IMR-90 (cell line): ENCODE measurements around the gene CIART. TPM values are rescaled to one million over a fixed set of nuclear protein-coding genes. Genes with fewer than 3 reads are reported as not detected.

Experiments used
- ATAC-seq: fragments of 200-7000 bp; cut with Tn5 transposase; 2 replicates; pipeline ENCODE4 v1.9.1; 2020; ENCODE audit warnings: low read depth, mild to moderate bottlenecking, moderate library complexity
- BruUV-seq: library from RNA; stranded (reverse); fragments of 400-500 nt; replicated peaks from 2 replicates; lab custom pipeline; 2021; lab: Mats Ljungman, UMichigan
- CTCF ChIA-PET: fragments of 300-600 bp; formaldehyde crosslinking; extraction: SDS; loops from one replicate; lab custom pipeline; 2021; ENCODE audit warnings: antibody characterized with exemption; lab: Yijun Ruan, JAX
- POLR2A ChIA-PET: fragments of 300-600 bp; sonication (Branson Sonifier 250); formaldehyde crosslinking; loops from one replicate; lab custom pipeline; 2022; ENCODE audit warnings: antibody characterized with exemption; ENCODE audit not compliant: unreplicated experiment; lab: Charles Lee
- DNase-seq: peaks from one replicate; pipeline ENCODE4 v3.0.0; 2013
- H2AFZ ChIP-seq: replicated peaks from 2 replicates; pipeline ENCODE3; 2013; ENCODE audit warnings: low read length, mild to moderate bottlenecking; ENCODE audit not compliant: poor library complexity
- H2AK5ac ChIP-seq: 2 replicates; pipeline ENCODE4 v1.6.1; 2013; ENCODE audit warnings: low read depth, low read length, inconsistent platforms
- H2AK9ac ChIP-seq: replicated peaks from 2 replicates; pipeline ENCODE3; 2013; ENCODE audit warnings: mild to moderate bottlenecking, low read depth, low read length, moderate library complexity; ENCODE audit not compliant: poor library complexity
- H2BK120ac ChIP-seq: 2 replicates; pipeline ENCODE4 v1.6.1; 2013; ENCODE audit warnings: low read depth, low read length, inconsistent platforms
- H2BK15ac ChIP-seq: 3 replicates; pipeline ENCODE4 v1.6.1; 2013; ENCODE audit warnings: low read depth, low read length, inconsistent platforms
- H2BK20ac ChIP-seq: 2 replicates; pipeline ENCODE4 v1.6.1; 2013; ENCODE audit warnings: low read depth, mild to moderate bottlenecking, inconsistent platforms, low read length, moderate library complexity
- H2BK5ac ChIP-seq: 2 replicates; pipeline ENCODE4 v1.6.1; 2013; ENCODE audit warnings: mild to moderate bottlenecking, low read depth, low read length, inconsistent platforms; ENCODE audit not compliant: poor library complexity, severe bottlenecking
- H3K14ac ChIP-seq: replicated peaks from 2 replicates; pipeline ENCODE4 v1.6.1; 2013; ENCODE audit warnings: low read depth, low read length, inconsistent platforms
- H3K18ac ChIP-seq: 2 replicates; pipeline ENCODE4 v1.6.1; 2013; ENCODE audit warnings: low read depth, low read length, control low read depth
- H3K23ac ChIP-seq: 2 replicates; pipeline ENCODE4 v1.6.1; 2013; ENCODE audit warnings: low read depth, low read length, inconsistent platforms
- H3K27ac ChIP-seq: 2 replicates; pipeline ENCODE4 v1.5.1; 2013; ENCODE audit warnings: mild to moderate bottlenecking, control low read depth, low read length; ENCODE audit not compliant: insufficient read depth
- H3K27me3 ChIP-seq: 2 replicates; pipeline ENCODE4 v1.6.1; 2013; ENCODE audit warnings: low read length; ENCODE audit not compliant: control insufficient read depth, insufficient read depth
- H3K36me3 ChIP-seq: 2 replicates; pipeline ENCODE4 v1.6.1; 2013; ENCODE audit warnings: low read length, mixed read lengths; ENCODE audit not compliant: control insufficient read depth, insufficient read depth
- H3K4ac ChIP-seq: 2 replicates; pipeline ENCODE4 v1.6.1; 2013; ENCODE audit warnings: low read depth, low read length, inconsistent platforms
- H3K4me1 ChIP-seq: 2 replicates; pipeline ENCODE4 v1.6.1; 2013; ENCODE audit warnings: low read length, mixed read lengths; ENCODE audit not compliant: control insufficient read depth, insufficient read depth
- H3K4me2 ChIP-seq: 2 replicates; pipeline ENCODE4 v1.6.1; 2013; ENCODE audit warnings: low read depth, mild to moderate bottlenecking, control low read depth, low read length, moderate library complexity
- H3K4me3 ChIP-seq: 2 replicates; pipeline ENCODE4 v1.5.1; 2013; ENCODE audit warnings: low read depth, mild to moderate bottlenecking, control low read depth, low read length, moderate library complexity; ENCODE audit not compliant: insufficient read depth
- H3K56ac ChIP-seq: 2 replicates; pipeline ENCODE4 v1.6.1; 2013; ENCODE audit warnings: low read length, inconsistent platforms; ENCODE audit not compliant: insufficient read depth; ENCODE audit errors: extremely low read depth
- H3K79me1 ChIP-seq, 2 experiments: 2 replicates each; pipeline ENCODE4 v1.6.1; 2013; ENCODE audit warnings: low read length in 2 of 2, inconsistent platforms in 1 of 2, low read depth in 1 of 2
- H3K9ac ChIP-seq: 2 replicates; pipeline ENCODE4 v1.6.1; 2013; ENCODE audit warnings: low read depth, low read length, control low read depth
- H3K9me1 ChIP-seq: 2 replicates; pipeline ENCODE4 v1.6.1; 2013; ENCODE audit warnings: low read length, inconsistent platforms; ENCODE audit not compliant: insufficient read depth
- H3K9me3 ChIP-seq: 2 replicates; pipeline ENCODE4 v1.6.1; 2013; ENCODE audit warnings: low read length; ENCODE audit not compliant: control insufficient read depth, insufficient read depth
- H4K20me1 ChIP-seq: 2 replicates; pipeline ENCODE4 v1.6.1; 2013; ENCODE audit warnings: low read length, inconsistent platforms; ENCODE audit not compliant: insufficient read depth
- H4K5ac ChIP-seq: 2 replicates; pipeline ENCODE4 v1.6.1; 2013; ENCODE audit warnings: mild to moderate bottlenecking, low read depth, low read length, control low read depth
- H4K8ac ChIP-seq, 2 experiments: 2 replicates each; pipeline ENCODE4 v1.6.1; 2013; ENCODE audit warnings: low read depth in 2 of 2, low read length in 2 of 2, control low read depth in 1 of 2, inconsistent platforms in 1 of 2
- H4K91ac ChIP-seq: 2 replicates; pipeline ENCODE4 v1.6.1; 2013; ENCODE audit warnings: low read depth, low read length, inconsistent platforms; ENCODE audit not compliant: insufficient read depth
- BHLHE40 ChIP-seq: fragments of 150-350 bp; IDR thresholded peaks from 2 replicates; pipeline ENCODE4 v1.6.1; 2016; ENCODE audit warnings: mild to moderate bottlenecking, low read depth, low read length
- CEBPB ChIP-seq: IDR thresholded peaks from 2 replicates; pipeline ENCODE4 v1.6.1; 2012; ENCODE audit warnings: low read depth, low read length, improper control_type of control experiment
- CTCF ChIP-seq: conservative IDR thresholded peaks from 2 replicates; pipeline ENCODE4 v1.5.1; 2012; ENCODE audit warnings: mild to moderate bottlenecking, low read depth, low read length, improper control_type of control experiment
- FOS ChIP-seq: fragments of 150-350 bp; IDR thresholded peaks from 2 replicates; pipeline ENCODE4 v1.6.1; 2016; ENCODE audit warnings: low read depth, low read length
- MAFK ChIP-seq: IDR thresholded peaks from 2 replicates; pipeline ENCODE4 v1.6.1; 2012; ENCODE audit warnings: low read depth, low read length, improper control_type of control experiment
- MAZ ChIP-seq: IDR thresholded peaks from 2 replicates; pipeline ENCODE4 v1.6.1; 2012; ENCODE audit warnings: low read depth, mild to moderate bottlenecking, low read length, improper control_type of control experiment, moderate library complexity, borderline replicate concordance
- NFE2L2 ChIP-seq: fragments of 150-350 bp; IDR thresholded peaks from 2 replicates; pipeline ENCODE4 v1.6.1; 2016; ENCODE audit warnings: low read depth, mild to moderate bottlenecking, low read length
- POLR2A ChIP-seq: IDR thresholded peaks from 2 replicates; pipeline ENCODE4 v1.6.1; 2012; ENCODE audit warnings: mild to moderate bottlenecking, low read depth, low read length
- RCOR1 ChIP-seq: IDR thresholded peaks from 2 replicates; pipeline ENCODE4 v1.6.1; 2012; ENCODE audit warnings: mild to moderate bottlenecking, low read length, improper control_type of control experiment; ENCODE audit not compliant: insufficient replicate concordance
- RFX5 ChIP-seq: IDR thresholded peaks from 2 replicates; pipeline ENCODE4 v1.8.0; 2012; ENCODE audit warnings: low read depth, mild to moderate bottlenecking, low read length, moderate library complexity
- SMC3 ChIP-seq: fragments of 150-350 bp; IDR thresholded peaks from 2 replicates; pipeline ENCODE4 v1.6.1; 2016; ENCODE audit warnings: low read depth, mild to moderate bottlenecking, antibody characterized with exemption, low read length, moderate library complexity
- USF2 ChIP-seq: fragments of 150-350 bp; IDR thresholded peaks from 2 replicates; pipeline ENCODE4 v1.6.1; 2017; ENCODE audit warnings: mild to moderate bottlenecking, antibody characterized with exemption, low read length, low read depth
- WGBS, 2 experiments: methylation state at CpG; one replicate each; pipeline versions ENCODE4 v1.1.5 to v1.1.7; 2013; ENCODE audit warnings: missing lambda C conversion rate in 2 of 2; ENCODE audit not compliant: insufficient read length in 1 of 2; ENCODE audit errors: extremely low coverage in 2 of 2; 5-methylcytosine and 5-hydroxymethylcytosine counted together
- dilution Hi-C: fragments of 300-500 bp; cut with HindIII; formaldehyde crosslinking; loops from one replicate; pipeline ENCODE4 v1.14.3; 2018; ENCODE audit warnings: low sequenced_read_pairs; ENCODE audit not compliant: unreplicated experiment
- in situ Hi-C: fragments of 300-500 bp; cut with MboI; formaldehyde crosslinking; loops from 3 replicates; pipeline ENCODE4 v1.14.3; 2019; ENCODE audit warnings: low sequenced_read_pairs, inconsistent platforms, mixed read lengths
- intact Hi-C: fragments of 100-400 bp; cut with micrococcal nuclease; formaldehyde crosslinking; loops from 2 replicates; pipeline ENCODE4 v1.10.0; 2022
- polyA plus RNA-seq, 3 experiments: library from polyadenylated mRNA; depleted of rRNA; stranded (reverse); fragments of >200 nt; gene quantifications; 2 replicates each; pipeline ENCODE4 v1.2.3, GENCODE V29; 2012; ENCODE audit warnings: low replicate concordance in 1 of 3
- total RNA-seq: library from RNA; depleted of rRNA; stranded (reverse); fragments of >200 nt; gene quantifications from 2 replicates; pipeline ENCODE4 v1.2.3, GENCODE V29; 2012

The CIART gene
- total and polyA plus RNA-seq, 2 of the 4 experiments (the other 2 are of a cell fraction): 16.5 to 18.1 TPM

GRCh38 chr1:150235852-150236613 is 46.3 kb upstream of the CIART start, which contains the start of gene ANP32E (continued):
- no peak for TF ChIP-seq CEBPB
- peak; percentile 56; the same call in 1 of the 2 replicates for TF ChIP-seq BHLHE40
- no peak for TF ChIP-seq MAFK

GRCh38 chr1:150236614-150237100 is 45.7 kb upstream of the CIART start:
- 47% methylated on average over 3 of the region's 10 CpGs; no CpG with 5 or more reads in 1 of the 2 experiments for WGBS, 2 experiments
- H3K36me3 ChIP-seq: no peaks in the 10 kb centered on the region
- H2BK120ac ChIP-seq: peak overlapping the region; percentile 43; the same call in 1 of the 2 replicates
- intact Hi-C loops: loop anchor here (5.0 kb wide), 1 partner anchor 46 kb away; the partner anchor contains the start of gene CIART
- no peaks in the 10 kb centered on the region; the same call in 1 of the 2 replicates for H4K20me1 ChIP-seq
- in situ Hi-C loops: no loop called here
- peaks cover 0 to 22% of the 10 kb centered on the region in 2 experiments; a peak in 2 of 4 replicates for H3K79me1 ChIP-seq
- peak overlapping the region; percentile 55; the same call in 1 of the 2 replicates for H3K9ac ChIP-seq
- H2AK9ac ChIP-seq: peak overlapping the region; percentile 97
- no peaks in the 10 kb centered on the region for H3K9me1 ChIP-seq
- H3K23ac ChIP-seq: peak overlapping the region; percentile 78
- POLR2A ChIA-PET: no interaction called here
- peak overlapping the region; percentile 38; the same call in 1 of the 3 replicates for H2BK15ac ChIP-seq
- peak overlapping the region; percentile 36; the same call in 1 of the 2 replicates for H3K27ac ChIP-seq
- H4K5ac ChIP-seq: no peak overlapping the region
- DNase-seq: no peak
- H4K91ac ChIP-seq: peak overlapping the region; percentile 73
- H3K27me3 ChIP-seq: no peaks in the 10 kb centered on the region
- H3K4me3 ChIP-seq: peak overlapping the region; percentile 67
- no peak overlapping the region for H3K18ac ChIP-seq
- H2AK5ac ChIP-seq: peak overlapping the region; percentile 71; the same call in 1 of the 2 replicates
- dilution Hi-C loops: no loop called here
- H2AFZ ChIP-seq: peak overlapping the region; percentile 97
- 0 out of 2 replicates have a peak, but pooled peaks cover 3% of the 10 kb centered on the region for H3K4me1 ChIP-seq
- H3K4me2 ChIP-seq: peak overlapping the region; percentile 94
- H2BK20ac ChIP-seq: peak overlapping the region; percentile 12
- H3K9me3 ChIP-seq: no peaks in the 10 kb centered on the region
- peak overlapping the region; percentile 86 for H3K14ac ChIP-seq
- peak overlapping the region; percentile 82 for H3K4ac ChIP-seq
- peak overlapping the region; percentile 92 for H3K56ac ChIP-seq
- peak overlapping the region; percentile 55 to 84 for H4K8ac ChIP-seq
- H2BK5ac ChIP-seq: peak overlapping the region; percentile 62
- BruUV-seq: no TSS peak
- CTCF ChIA-PET: interaction anchor here (1.2 kb wide), 1 partner anchor 19 kb away, joined by 4 read pairs; no protein-coding TSS in a partner anchor
- no peak for ATAC-seq
- no peak for TF ChIP-seq CEBPB
- no peak for TF ChIP-seq USF2
- no peak for TF ChIP-seq BHLHE40
- no peak for TF ChIP-seq NFE2L2
- no peak for TF ChIP-seq MAFK
- no peak for TF ChIP-seq RCOR1
- TF ChIP-seq CTCF: no peak
- no peak for TF ChIP-seq POLR2A
- no peak for TF ChIP-seq SMC3
- TF ChIP-seq MAZ: no peak
- no peak for TF ChIP-seq FOS
- TF ChIP-seq RFX5: no peak
